Measurements from ENCODE around the gene CNTNAP2.

- TF ChIP-seq TCF7L2 (IDR thresholded peaks at IDR 0.05; ENCODE audit: borderline replicate concordance, low read depth, low read length) = no peak
- no peak for TF ChIP-seq ZNF221 (tag by site-specific recombination; IDR thresholded peaks at IDR 0.05; ENCODE audit: borderline replicate concordance)
- no peak for TF ChIP-seq ZNF571 (tag by site-specific recombination; IDR thresholded peaks at IDR 0.05)
- TF ChIP-seq, protein P1, sequence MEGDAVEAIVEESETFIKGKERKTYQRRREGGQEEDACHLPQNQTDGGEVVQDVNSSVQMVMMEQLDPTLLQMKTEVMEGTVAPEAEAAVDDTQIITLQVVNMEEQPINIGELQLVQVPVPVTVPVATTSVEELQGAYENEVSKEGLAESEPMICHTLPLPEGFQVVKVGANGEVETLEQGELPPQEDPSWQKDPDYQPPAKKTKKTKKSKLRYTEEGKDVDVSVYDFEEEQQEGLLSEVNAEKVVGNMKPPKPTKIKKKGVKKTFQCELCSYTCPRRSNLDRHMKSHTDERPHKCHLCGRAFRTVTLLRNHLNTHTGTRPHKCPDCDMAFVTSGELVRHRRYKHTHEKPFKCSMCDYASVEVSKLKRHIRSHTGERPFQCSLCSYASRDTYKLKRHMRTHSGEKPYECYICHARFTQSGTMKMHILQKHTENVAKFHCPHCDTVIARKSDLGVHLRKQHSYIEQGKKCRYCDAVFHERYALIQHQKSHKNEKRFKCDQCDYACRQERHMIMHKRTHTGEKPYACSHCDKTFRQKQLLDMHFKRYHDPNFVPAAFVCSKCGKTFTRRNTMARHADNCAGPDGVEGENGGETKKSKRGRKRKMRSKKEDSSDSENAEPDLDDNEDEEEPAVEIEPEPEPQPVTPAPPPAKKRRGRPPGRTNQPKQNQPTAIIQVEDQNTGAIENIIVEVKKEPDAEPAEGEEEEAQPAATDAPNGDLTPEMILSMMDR (tag by site-specific recombination; IDR thresholded peaks at IDR 0.05) = no peak
- no peak for TF ChIP-seq ZNF24 (tag by site-specific recombination; IDR thresholded peaks at IDR 0.05)
- TF ChIP-seq ZNF585B (tag by site-specific recombination; IDR thresholded peaks at IDR 0.05) = no peak
- no peak for TF ChIP-seq REST (tag by site-specific recombination; IDR thresholded peaks at IDR 0.05)
- no peak for TF ChIP-seq ZBTB8A (tag by site-specific recombination; IDR thresholded peaks at IDR 0.05)
- TF ChIP-seq SETDB1 (IDR thresholded peaks at IDR 0.05; ENCODE audit: insufficient read length, low read length) = no peak
- TF ChIP-seq, protein P2, sequence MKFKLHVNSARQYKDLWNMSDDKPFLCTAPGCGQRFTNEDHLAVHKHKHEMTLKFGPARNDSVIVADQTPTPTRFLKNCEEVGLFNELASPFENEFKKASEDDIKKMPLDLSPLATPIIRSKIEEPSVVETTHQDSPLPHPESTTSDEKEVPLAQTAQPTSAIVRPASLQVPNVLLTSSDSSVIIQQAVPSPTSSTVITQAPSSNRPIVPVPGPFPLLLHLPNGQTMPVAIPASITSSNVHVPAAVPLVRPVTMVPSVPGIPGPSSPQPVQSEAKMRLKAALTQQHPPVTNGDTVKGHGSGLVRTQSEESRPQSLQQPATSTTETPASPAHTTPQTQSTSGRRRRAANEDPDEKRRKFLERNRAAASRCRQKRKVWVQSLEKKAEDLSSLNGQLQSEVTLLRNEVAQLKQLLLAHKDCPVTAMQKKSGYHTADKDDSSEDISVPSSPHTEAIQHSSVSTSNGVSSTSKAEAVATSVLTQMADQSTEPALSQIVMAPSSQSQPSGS (tag by site-specific recombination; IDR thresholded peaks at IDR 0.05; ENCODE audit: low read depth) = no peak
Measured at GRCh38 chr7:148031019-148031418, 1914.4 kb downstream of the CNTNAP2 start.
